Spleen (tissue), 11 donors: ENCODE data around the gene ADARB2. TPM values are rescaled to one million over a fixed set of nuclear protein-coding genes. Genes with fewer than 3 reads are reported as not detected.

Source experiments
- DNase-seq: peaks from one replicate; pipeline ENCODE4 v3.0.0-alpha.2; 2020
- H3K27ac ChIP-seq, 8 donors: fragments of 200-600 bp; sonication (generic) in 7 of 8; 1 replicate in 4 of 8; 2 replicates in 4 of 8; pipeline versions ENCODE4 v1.5.0 to v1.8.0; 2016 to 2021; ENCODE audit warnings: inconsistent platforms in 4 of 8, mild to moderate bottlenecking in 4 of 8, moderate library complexity in 1 of 8
- H3K27me3 ChIP-seq, 7 donors: fragments of 200-600 bp; sonication (generic) in 6 of 7; replicated peaks in 1 of 7; 1 replicate in 4 of 7; 2 replicates in 3 of 7; pipeline versions ENCODE4 v1.5.0 to v1.8.0; 2016 to 2021; ENCODE audit warnings: inconsistent platforms in 3 of 7, mild to moderate bottlenecking in 1 of 7
- H3K36me3 ChIP-seq, 6 donors: fragments of 200-600 bp; sonication (generic) in 5 of 6; 1 replicate in 4 of 6; 2 replicates in 2 of 6; pipeline versions ENCODE4 v1.5.0 to v1.8.0; 2016 to 2021; ENCODE audit warnings: inconsistent platforms in 2 of 6
- H3K4me1 ChIP-seq, 6 donors: fragments of 200-600 bp; sonication (generic) in 5 of 6; 1 replicate in 3 of 6; 2 replicates in 3 of 6; pipeline versions ENCODE4 v1.5.0 to v1.8.0; 2016 to 2021; ENCODE audit warnings: inconsistent platforms in 3 of 6
- H3K4me3 ChIP-seq, 8 donors: fragments of 200-600 bp; sonication (generic) in 7 of 8; 1 replicate in 4 of 8; 2 replicates in 4 of 8; pipeline versions ENCODE4 v1.5.0 to v1.8.0; 2016 to 2021; ENCODE audit warnings: inconsistent platforms in 4 of 8, mild to moderate bottlenecking in 4 of 8, moderate library complexity in 2 of 8
- H3K9me3 ChIP-seq, 8 donors: fragments of 200-600 bp; sonication (generic) in 7 of 8; 1 replicate in 4 of 8; 2 replicates in 4 of 8; pipeline versions ENCODE4 v1.5.0 to v1.8.0; 2016 to 2021; ENCODE audit warnings: inconsistent platforms in 4 of 8
- CTCF ChIP-seq, 11 experiments: fragments of 200-600 bp in 7 of 11; fragments of 450-650 bp in 4 of 11; sonication (generic) in 4 of 11; IDR thresholded peaks in 8 of 11; conservative IDR thresholded peaks in 3 of 11; 1 replicate in 7 of 11; 2 replicates in 4 of 11; pipeline versions ENCODE4 v1.4.0 to v1.8.0; 2016 to 2021; ENCODE audit warnings: antibody characterized with exemption in 11 of 11, inconsistent platforms in 4 of 11, mild to moderate bottlenecking in 1 of 11
- POLR2A ChIP-seq, 3 donors: fragments of 450-650 bp; IDR thresholded peaks; one replicate each; pipeline ENCODE4 v1.5.1; 2017; ENCODE audit warnings: antibody characterized with exemption in 3 of 3, mild to moderate bottlenecking in 1 of 3
- POLR2AphosphoS5 ChIP-seq, 3 donors: sonication (generic); formaldehyde crosslinking; IDR thresholded peaks; one replicate each; pipeline ENCODE4 v1.5.1; 2017; ENCODE audit warnings: antibody characterized with exemption in 3 of 3
- WGBS, 5 donors: extraction: QIAGEN DNeasy Blood & Tissue Kit in 3 of 5; methylation state at CpG; one replicate each; pipeline versions ENCODE4 v1.1.5 to v1.1.7; 2013 to 2018; 5-methylcytosine and 5-hydroxymethylcytosine counted together
- intact Hi-C: fragments of 100-400 bp; cut with DNase I; formaldehyde crosslinking; loops from one replicate; pipeline ENCODE4 v1.15.0; 2023; ENCODE audit warnings: low total_unique reads
- polyA plus RNA-seq, 3 donors: library from polyadenylated mRNA; stranded (reverse); fragments of 200-250 nt; gene quantifications; one replicate each; pipeline ENCODE4 v1.2.1, GENCODE V29; 2013
- total RNA-seq, 7 donors: library from RNA; depleted of rRNA in 3 of 7; stranded (reverse); fragments of >200 nt in 3 of 7; fragmentation: NEBNext Ultra II Directional in 4 of 7; extraction: Animal tissue kit (Norgen Biotek cat#: 25700) in 4 of 7; gene quantifications; one replicate each; pipeline versions ENCODE4 v1.1.0 to v1.2.1, GENCODE V29; 2016 to 2021
- donor health status: healthy with polysubstance abuse.
- donor health status: DM: no; HTN: no; CAD: no; lungs with moderate emphysema.
- donor health status: DM: no; HTN: no; CAD: no.
- donor health status: Bipolar disorder and iron deficiency.
- donor health status: healthy.
- donor health status: DM: no; HTN: no; CAD: no.
- donor health status: DM: yes; HTN: yes; CAD: no.

Gene ADARB2
- total and polyA plus RNA-seq, 10 donors = 0.05 to 8.1 (median 0.96) TPM

- H3K27ac ChIP-seq = no peak overlapping the region
- WGBS, 5 donors = 84 to 95% (median 89%) methylated on average over 23 to 33 of the region's 33 CpGs
- H3K27me3 ChIP-seq = peaks cover 0 to 18% (median 0%) of the 10 kb centered on the region in 7 donors
- no peak overlapping the region for H3K4me3 ChIP-seq
- H3K9me3 ChIP-seq = no peaks in the 10 kb centered on the region
- TF ChIP-seq POLR2AphosphoS5 (IDR thresholded peaks at IDR 0.05) (no peak), POLR2A (IDR thresholded peaks at IDR 0.05) (no peak), CTCF (IDR thresholded peaks at IDR 0.05 in 8 of 11, conservative IDR thresholded peaks at IDR 0.05 in 3 of 11) (no peak)
- H3K4me1 ChIP-seq = no peaks in the 10 kb centered on the region
- DNase-seq = no peak
- intact Hi-C loops = no loop called here
- no peaks in the 10 kb centered on the region for H3K36me3 ChIP-seq
Measured at GRCh38 chr10:1395481-1396296, 341.6 kb downstream of the ADARB2 start.

GRCh38 chr10:1395025-1395480 lies 342.3 kb downstream of the ADARB2 start:
- Histone ChIP-seq H3K4me3 (no peak overlapping the region), H3K27me3 (peaks cover 0 to 12% (median 0%) of the 10 kb centered on the region in 7 donors), H3K27ac (no peak overlapping the region), H3K9me3 (no peaks in the 10 kb centered on the region), H3K4me1 (no peaks in the 10 kb centered on the region), H3K36me3 (no peaks in the 10 kb centered on the region)
- TF ChIP-seq CTCF (IDR thresholded peaks at IDR 0.05 in 8 of 11, conservative IDR thresholded peaks at IDR 0.05 in 3 of 11) (no peak), POLR2AphosphoS5 (IDR thresholded peaks at IDR 0.05) (no peak)
- 87 to 95% (median 90%) methylated on average over 9 to 11 of the region's 11 CpGs for WGBS, 5 donors
- intact Hi-C loops = no loop called here
- no peak for DNase-seq

GRCh38 chr10:1394155-1394912 lies 343.0 kb downstream of the ADARB2 start:
- TF ChIP-seq CTCF (IDR thresholded peaks at IDR 0.05 in 8 of 11, conservative IDR thresholded peaks at IDR 0.05 in 3 of 11) = no peak
- TF ChIP-seq POLR2AphosphoS5 (IDR thresholded peaks at IDR 0.05) = no peak
- no peak for TF ChIP-seq POLR2A (IDR thresholded peaks at IDR 0.05)
- no peak overlapping the region for H3K4me3 ChIP-seq
- H3K9me3 ChIP-seq = no peaks in the 10 kb centered on the region
- peaks cover 0 to 4% (median 0%) of the 10 kb centered on the region in 7 donors for H3K27me3 ChIP-seq
- H3K4me1 ChIP-seq = no peaks in the 10 kb centered on the region
- intact Hi-C loops = no loop called here
- DNase-seq = no peak
- 74 to 82% (median 79%) methylated on average over 13 of the region's 13 CpGs for WGBS, 5 donors
- H3K36me3 ChIP-seq = no peaks in the 10 kb centered on the region
- no peak overlapping the region for H3K27ac ChIP-seq

- no peak for DNase-seq
- no peaks in the 10 kb centered on the region for H3K4me1 ChIP-seq
- no peak overlapping the region for H3K27ac ChIP-seq
- no peaks in the 10 kb centered on the region for H3K27me3 ChIP-seq
- WGBS, 5 donors = 92 to 97% (median 94%) methylated on average over 8 of the region's 8 CpGs
- H3K36me3 ChIP-seq = no peaks in the 10 kb centered on the region
- no peak overlapping the region for H3K4me3 ChIP-seq
- intact Hi-C loops = no loop called here
- no peaks in the 10 kb centered on the region for H3K9me3 ChIP-seq
- TF ChIP-seq POLR2AphosphoS5 (IDR thresholded peaks at IDR 0.05) = no peak
- no peak for TF ChIP-seq CTCF (IDR thresholded peaks at IDR 0.05 in 8 of 11, conservative IDR thresholded peaks at IDR 0.05 in 3 of 11)
- no peak for TF ChIP-seq POLR2A (IDR thresholded peaks at IDR 0.05)
Measured at GRCh38 chr10:1393481-1393880, 343.8 kb downstream of the ADARB2 start.
